Left colon (tissue), 2 donors: ENCODE data around the gene SEZ6. TPM values are rescaled to one million over a fixed set of nuclear protein-coding genes. Genes with fewer than 3 reads are reported as not detected.

Experiments used
- total RNA-seq, 2 donors: library from RNA; stranded (reverse); fragmentation: NEBNext Ultra II Directional; extraction: Animal tissue kit (Norgen Biotek cat#: 25700); gene quantifications; one replicate each; pipeline ENCODE4 v1.2.1, GENCODE V29; 2021
- donor health status: DM: no; HTN: no; CAD: no.
- donor health status: DM: yes; HTN: yes; CAD: no.

Gene SEZ6
- total RNA-seq, 2 donors from 2014 or later = 0.46 to 0.81 TPM

Other genes starting within 250 kb of the SEZ6 start
- 10 to 100 TPM; 28.9 to 33.0 TPM for gene FAM222B, start 163.2 kb downstream of the SEZ6 start, total RNA-seq
- gene ERAL1, start 151.0 kb downstream of the SEZ6 start, total RNA-seq = 10 to 100 TPM; 30.8 to 33.9 TPM
- 10 to 100 TPM; 82.4 to 91.5 TPM for gene FLOT2, start 108.3 kb downstream of the SEZ6 start, total RNA-seq
- gene DHRS13, start 103.0 kb downstream of the SEZ6 start, total RNA-seq = 1 to 10 TPM; 6.3 to 7.5 TPM
- 10 to 100 TPM; 33.1 to 42.3 TPM for gene PHF12, start 54.5 kb downstream of the SEZ6 start, total RNA-seq
- 1 to 10 TPM in 1 of 2 donors, under 1 TPM in 1; 0.46 to 2.2 TPM for gene PIPOX, start 37.1 kb upstream of the SEZ6 start, total RNA-seq
- gene MYO18A, start 174.4 kb upstream of the SEZ6 start, total RNA-seq = 100 to 1,000 TPM in 1 of 2 donors, 10 to 100 TPM in 1; 84.8 to 110 TPM
- gene CRYBA1, start 240.8 kb upstream of the SEZ6 start, total RNA-seq = not detected